ENCODE data around the gene DLGAP1. TPM values are rescaled to one million over a fixed set of nuclear protein-coding genes. Genes with fewer than 3 reads are reported as not detected.

Gene DLGAP1
- total RNA-seq, 4 donors from 2014 or later, result 0.13 to 6.2 (median 0.53) TPM

GRCh38 chr18:3966246-3966641, 488.9 kb downstream of the DLGAP1 start:
- DNase-seq (no peak), ATAC-seq (no peak)
- TF ChIP-seq POLR2A (IDR thresholded peaks at IDR 0.05), result no peak
- TF ChIP-seq CTCF (IDR thresholded peaks at IDR 0.05 in 4 of 5, conservative IDR thresholded peaks at IDR 0.05 in 1 of 5), result no peak
- no peak overlapping the region for H3K4me3 ChIP-seq
- H3K36me3 ChIP-seq, result no peaks in the 10 kb centered on the region
- H3K27ac ChIP-seq, result no peak overlapping the region
- no peaks in the 10 kb centered on the region for H3K9me3 ChIP-seq
- intact Hi-C loops (cut with DNase I; ENCODE audit: low total_unique reads) (no loop called here), in situ Hi-C loops (cut with MboI; ENCODE audit: low sequenced_read_pairs in 4 of 4) (no loop called here)
- H3K4me1 ChIP-seq, result no peaks in the 10 kb centered on the region
- H3K27me3 ChIP-seq, result no peaks in the 10 kb centered on the region

DNA sequence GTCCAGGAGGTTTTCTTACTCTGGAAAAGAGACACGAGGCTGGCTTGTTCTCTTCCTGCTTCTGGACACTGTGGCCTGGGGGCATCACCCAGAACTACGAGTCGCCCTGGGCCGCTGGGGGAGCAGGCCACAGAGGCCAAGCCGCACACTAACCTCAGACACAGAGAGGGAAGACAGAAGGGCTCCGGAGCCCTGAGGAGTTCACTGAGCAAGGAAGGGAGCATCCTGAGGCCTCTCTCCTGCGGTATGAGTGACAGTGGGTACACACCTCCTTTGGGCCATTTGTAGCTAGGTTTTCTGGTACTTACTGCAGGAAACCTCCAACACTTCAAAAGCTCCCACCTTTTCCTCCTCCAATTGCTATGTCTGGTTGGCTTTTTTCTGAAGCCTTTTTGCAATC, 494.1 kb downstream of the DLGAP1 start:
- Histone ChIP-seq H3K27ac (no peak overlapping the region), H3K9me3 (no peaks in the 10 kb centered on the region), H3K4me3 (no peak overlapping the region), H3K27me3 (no peaks in the 10 kb centered on the region), H3K36me3 (no peaks in the 10 kb centered on the region), H3K4me1 (no peaks in the 10 kb centered on the region)
- DNase-seq, result no peak
- no peak for TF ChIP-seq POLR2A (IDR thresholded peaks at IDR 0.05)
- no peak for TF ChIP-seq CTCF (IDR thresholded peaks at IDR 0.05 in 4 of 5, conservative IDR thresholded peaks at IDR 0.05 in 1 of 5)
- in situ Hi-C loops (cut with MboI; ENCODE audit: low sequenced_read_pairs in 4 of 4) (no loop called here), intact Hi-C loops (cut with DNase I; ENCODE audit: low total_unique reads) (no loop called here)
- ATAC-seq, result no peak

- H3K9me3 ChIP-seq, result no peaks in the 10 kb centered on the region
- intact Hi-C loops (cut with DNase I; ENCODE audit: low total_unique reads), result no loop called here
Measured at GRCh38 chr18:3960142-3960541, 495.0 kb downstream of the DLGAP1 start.

GRCh38 chr18:3952031-3952430, 503.1 kb downstream of the DLGAP1 start:
- Histone ChIP-seq H3K27ac (no peak overlapping the region), H3K27me3 (no peaks in the 10 kb centered on the region), H3K9me3 (no peaks in the 10 kb centered on the region), H3K4me1 (no peaks in the 10 kb centered on the region), H3K4me3 (no peak overlapping the region), H3K36me3 (no peaks in the 10 kb centered on the region)
- no peak for ATAC-seq
- no peak for DNase-seq
- in situ Hi-C loops (cut with MboI; ENCODE audit: low sequenced_read_pairs in 4 of 4), result no loop called here
- TF ChIP-seq CTCF (IDR thresholded peaks at IDR 0.05 in 4 of 5, conservative IDR thresholded peaks at IDR 0.05 in 1 of 5), result no peak
- no peak for TF ChIP-seq POLR2A (IDR thresholded peaks at IDR 0.05)
- intact Hi-C loops (cut with DNase I; ENCODE audit: low total_unique reads), result no loop called here

More at GRCh38 chr18:3960142-3960541, 495.0 kb downstream of the DLGAP1 start:
- no peak overlapping the region for H3K27ac ChIP-seq
- no peaks in the 10 kb centered on the region for H3K4me1 ChIP-seq
- H3K27me3 ChIP-seq, result no peaks in the 10 kb centered on the region
- no peak for DNase-seq
- TF ChIP-seq POLR2A (IDR thresholded peaks at IDR 0.05) (no peak), CTCF (IDR thresholded peaks at IDR 0.05 in 4 of 5, conservative IDR thresholded peaks at IDR 0.05 in 1 of 5) (no peak)
- ATAC-seq, result no peak
- no peak overlapping the region for H3K4me3 ChIP-seq
- H3K36me3 ChIP-seq, result no peaks in the 10 kb centered on the region
- in situ Hi-C loops (cut with MboI; ENCODE audit: low sequenced_read_pairs in 4 of 4), result no loop called here

GRCh38 chr18:3950668-3951404, 504.3 kb downstream of the DLGAP1 start:
- no peaks in the 10 kb centered on the region for H3K27me3 ChIP-seq
- ATAC-seq (no peak), DNase-seq (no peak)
- no peak overlapping the region for H3K27ac ChIP-seq
- intact Hi-C loops (cut with DNase I; ENCODE audit: low total_unique reads), result no loop called here
- H3K9me3 ChIP-seq, result no peaks in the 10 kb centered on the region
- no peak for TF ChIP-seq POLR2A (IDR thresholded peaks at IDR 0.05)
- TF ChIP-seq CTCF (IDR thresholded peaks at IDR 0.05 in 4 of 5, conservative IDR thresholded peaks at IDR 0.05 in 1 of 5), result no peak
- H3K4me3 ChIP-seq, result no peak overlapping the region
- no peaks in the 10 kb centered on the region for H3K36me3 ChIP-seq
- in situ Hi-C loops (cut with MboI; ENCODE audit: low sequenced_read_pairs in 4 of 4), result no loop called here
- no peaks in the 10 kb centered on the region for H3K4me1 ChIP-seq
